Measurements from ENCODE around the gene NR2F2.

GRCh38 chr15:96285729-96286254 is 44.7 kb upstream of the NR2F2 start:
- TF ChIP-seq CTCF (conservative IDR thresholded peaks at IDR 0.05) (no peak), ZFX (IDR thresholded peaks at IDR 0.05) (no peak)
